SK-N-MC (cell line): ENCODE measurements around the gene CUX1.

Experiments used
- DNase-seq: peaks from one replicate; pipeline ENCODE4 v3.0.0-alpha.2; 2011; ENCODE audit warnings: low read depth, low spot score
- H3K27ac ChIP-seq: fragments of 200-600 bp; sonication (generic); 2 replicates; pipeline ENCODE4 v1.5.1; 2016; ENCODE audit warnings: mixed run types
- H3K36me3 ChIP-seq: fragments of 200-600 bp; sonication (generic); 2 replicates; pipeline ENCODE4 v1.6.1; 2017; ENCODE audit warnings: antibody characterized with exemption, low read length, mixed read lengths; ENCODE audit not compliant: insufficient read depth
- H3K4me3 ChIP-seq: fragments of 200-600 bp; sonication (generic); 2 replicates; pipeline ENCODE4 v1.5.1; 2016
- H3K9ac ChIP-seq: fragments of 200-600 bp; sonication (generic); 2 replicates; pipeline ENCODE4 v1.8.0; 2017; ENCODE audit warnings: mixed run types, mixed read lengths; ENCODE audit not compliant: insufficient read length
- H3K9me3 ChIP-seq: fragments of 200-600 bp; sonication (generic); 2 replicates; pipeline ENCODE4 v1.6.1; 2017; ENCODE audit warnings: low read depth, mild to moderate bottlenecking, antibody characterized with exemption, low read length, moderate library complexity, mixed read lengths
- EZH2 ChIP-seq: fragments of 200-600 bp; sonication (generic); IDR thresholded peaks from one replicate; pipeline ENCODE4 v1.6.1; 2017; ENCODE audit warnings: antibody characterized with exemption
- FOXP2 ChIP-seq: optimal IDR thresholded peaks from 2 replicates; pipeline ENCODE3; 2011; ENCODE audit warnings: mild to moderate bottlenecking, moderate library complexity; ENCODE audit not compliant: insufficient read depth; ENCODE audit errors: extremely low read length, control extremely low read depth
- POLR2AphosphoS5 ChIP-seq: IDR thresholded peaks from 2 replicates; pipeline ENCODE4 v1.6.1; 2012; ENCODE audit warnings: mild to moderate bottlenecking, low read depth, low read length, borderline replicate concordance

Gene CUX1

GRCh38 chr7:101875283-101875846 lies 57.9 kb downstream of the CUX1 start:
- no peaks in the 10 kb centered on the region for H3K36me3 ChIP-seq
- DNase-seq: no peak
- no peak overlapping the region for H3K27ac ChIP-seq
- no peak overlapping the region for H3K4me3 ChIP-seq
- TF ChIP-seq EZH2: no peak
- no peak for TF ChIP-seq POLR2AphosphoS5
- TF ChIP-seq FOXP2: no peak
- no peaks in the 10 kb centered on the region for H3K9me3 ChIP-seq
- H3K9ac ChIP-seq: no peak overlapping the region

- no peaks in the 10 kb centered on the region for H3K9me3 ChIP-seq
Measured at GRCh38 chr7:101877882-101878591, 60.6 kb downstream of the CUX1 start.

GRCh38 chr7:101878938-101879337 lies 61.5 kb downstream of the CUX1 start:
- no peaks in the 10 kb centered on the region for H3K36me3 ChIP-seq
- DNase-seq: no peak
- no peak for TF ChIP-seq POLR2AphosphoS5
- TF ChIP-seq FOXP2: no peak
- TF ChIP-seq EZH2: no peak
- no peaks in the 10 kb centered on the region for H3K9me3 ChIP-seq
- H3K4me3 ChIP-seq: no peak overlapping the region
- no peak overlapping the region for H3K9ac ChIP-seq
- H3K27ac ChIP-seq: no peak overlapping the region

More at GRCh38 chr7:101877882-101878591, 60.6 kb downstream of the CUX1 start:
- no peak for DNase-seq
- TF ChIP-seq POLR2AphosphoS5 (no peak), EZH2 (no peak), FOXP2 (no peak)
- no peak overlapping the region for H3K9ac ChIP-seq
- H3K36me3 ChIP-seq: no peaks in the 10 kb centered on the region
- H3K4me3 ChIP-seq: no peak overlapping the region
- no peak overlapping the region for H3K27ac ChIP-seq

GRCh38 chr7:101879565-101879964 lies 62.1 kb downstream of the CUX1 start:
- no peak overlapping the region for H3K4me3 ChIP-seq
- H3K9ac ChIP-seq: no peak overlapping the region
- H3K27ac ChIP-seq: no peak overlapping the region
- no peak for DNase-seq
- H3K9me3 ChIP-seq: no peaks in the 10 kb centered on the region
- no peaks in the 10 kb centered on the region for H3K36me3 ChIP-seq
- TF ChIP-seq EZH2 (no peak), FOXP2 (no peak), POLR2AphosphoS5 (no peak)

- H3K9me3 ChIP-seq: no peaks in the 10 kb centered on the region
- no peak overlapping the region for H3K4me3 ChIP-seq
- no peak overlapping the region for H3K27ac ChIP-seq
- no peak overlapping the region for H3K9ac ChIP-seq
- TF ChIP-seq EZH2 (no peak), FOXP2 (no peak), POLR2AphosphoS5 (no peak)
- H3K36me3 ChIP-seq: no peaks in the 10 kb centered on the region
- no peak for DNase-seq
Measured at GRCh38 chr7:101880282-101881054, 63.0 kb downstream of the CUX1 start.

- TF ChIP-seq EZH2 (no peak), POLR2AphosphoS5 (no peak), FOXP2 (no peak)
- no peak overlapping the region for H3K4me3 ChIP-seq
- H3K36me3 ChIP-seq: no peaks in the 10 kb centered on the region
- H3K9ac ChIP-seq: no peak overlapping the region
- no peak overlapping the region for H3K27ac ChIP-seq
- H3K9me3 ChIP-seq: no peaks in the 10 kb centered on the region
- no peak for DNase-seq
Measured at GRCh38 chr7:101882005-101882421, 64.6 kb downstream of the CUX1 start.

GRCh38 chr7:101882595-101883564 lies 65.5 kb downstream of the CUX1 start:
- no peak overlapping the region for H3K9ac ChIP-seq
- no peak overlapping the region for H3K4me3 ChIP-seq
- no peak for TF ChIP-seq POLR2AphosphoS5
- TF ChIP-seq FOXP2: no peak
- no peak for TF ChIP-seq EZH2
- no peaks in the 10 kb centered on the region for H3K36me3 ChIP-seq
- H3K9me3 ChIP-seq: no peaks in the 10 kb centered on the region
- DNase-seq: no peak
- no peak overlapping the region for H3K27ac ChIP-seq
